ENCODE data around the gene OTC. TPM values are rescaled to one million over a fixed set of nuclear protein-coding genes. Genes with fewer than 3 reads are reported as not detected.

Gene OTC
- total RNA-seq, 1 experiment from 2014 or later = not detected

DNA sequence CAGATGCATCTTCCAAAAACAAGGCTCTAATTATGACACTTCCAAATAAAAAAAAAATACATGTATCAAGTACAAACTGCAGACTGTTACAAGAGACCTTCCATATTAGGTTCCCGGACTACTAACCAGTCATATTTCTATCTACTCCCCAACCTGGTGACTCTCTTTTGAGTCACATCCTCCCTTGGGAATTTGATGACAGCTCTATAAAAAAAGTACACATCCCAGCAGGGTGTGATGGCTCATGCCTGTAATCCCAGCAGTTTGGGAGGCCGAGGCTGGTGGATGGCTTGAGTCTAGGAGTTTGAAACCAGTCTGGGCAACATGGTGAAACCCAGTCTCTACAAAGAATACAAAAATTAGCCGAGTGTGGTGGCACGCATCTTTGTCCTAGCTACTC is 40.0 kb upstream of the OTC start:
- POLR2A ChIA-PET (ENCODE audit: unreplicated experiment) = no interaction called here
- Histone ChIP-seq H3K9me2 (ENCODE audit: insufficient read depth) (no peaks in the 10 kb centered on the region), H4K20me1 (ENCODE audit: insufficient read depth) (no peaks in the 10 kb centered on the region), H2AFZ (no peak overlapping the region), H3K36me3 (ENCODE audit: low read depth) (no peaks in the 10 kb centered on the region), H3K9me3 (ENCODE audit: insufficient read depth, low read depth) (no peaks in the 10 kb centered on the region), H3K4me1 (replicated peaks; ENCODE audit: insufficient read depth) (no peaks in the 10 kb centered on the region), H3K4me3 (no peak overlapping the region), H3K27ac (no peak overlapping the region), H3K4me2 (no peak overlapping the region), H3K79me2 (ENCODE audit: low read depth) (no peaks in the 10 kb centered on the region), H3K27me3 (ENCODE audit: insufficient read depth, low read depth) (no peaks in the 10 kb centered on the region), H3F3A (ENCODE audit: insufficient read depth, low read depth) (no peaks in the 10 kb centered on the region)
- no peak for DNase-seq
- intact Hi-C loops (cut with micrococcal nuclease; ENCODE audit: unreplicated experiment) = no loop called here
- CTCF ChIA-PET = no interaction called here
- TF ChIP-seq, protein P1, sequence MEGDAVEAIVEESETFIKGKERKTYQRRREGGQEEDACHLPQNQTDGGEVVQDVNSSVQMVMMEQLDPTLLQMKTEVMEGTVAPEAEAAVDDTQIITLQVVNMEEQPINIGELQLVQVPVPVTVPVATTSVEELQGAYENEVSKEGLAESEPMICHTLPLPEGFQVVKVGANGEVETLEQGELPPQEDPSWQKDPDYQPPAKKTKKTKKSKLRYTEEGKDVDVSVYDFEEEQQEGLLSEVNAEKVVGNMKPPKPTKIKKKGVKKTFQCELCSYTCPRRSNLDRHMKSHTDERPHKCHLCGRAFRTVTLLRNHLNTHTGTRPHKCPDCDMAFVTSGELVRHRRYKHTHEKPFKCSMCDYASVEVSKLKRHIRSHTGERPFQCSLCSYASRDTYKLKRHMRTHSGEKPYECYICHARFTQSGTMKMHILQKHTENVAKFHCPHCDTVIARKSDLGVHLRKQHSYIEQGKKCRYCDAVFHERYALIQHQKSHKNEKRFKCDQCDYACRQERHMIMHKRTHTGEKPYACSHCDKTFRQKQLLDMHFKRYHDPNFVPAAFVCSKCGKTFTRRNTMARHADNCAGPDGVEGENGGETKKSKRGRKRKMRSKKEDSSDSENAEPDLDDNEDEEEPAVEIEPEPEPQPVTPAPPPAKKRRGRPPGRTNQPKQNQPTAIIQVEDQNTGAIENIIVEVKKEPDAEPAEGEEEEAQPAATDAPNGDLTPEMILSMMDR (conservative IDR thresholded peaks at IDR 0.05) = no peak
- no peak for TF ChIP-seq EZH2 (IDR thresholded peaks at IDR 0.05; ENCODE audit: low read depth)
- BruUV-seq (replicated peaks) = no TSS peak

DNA sequence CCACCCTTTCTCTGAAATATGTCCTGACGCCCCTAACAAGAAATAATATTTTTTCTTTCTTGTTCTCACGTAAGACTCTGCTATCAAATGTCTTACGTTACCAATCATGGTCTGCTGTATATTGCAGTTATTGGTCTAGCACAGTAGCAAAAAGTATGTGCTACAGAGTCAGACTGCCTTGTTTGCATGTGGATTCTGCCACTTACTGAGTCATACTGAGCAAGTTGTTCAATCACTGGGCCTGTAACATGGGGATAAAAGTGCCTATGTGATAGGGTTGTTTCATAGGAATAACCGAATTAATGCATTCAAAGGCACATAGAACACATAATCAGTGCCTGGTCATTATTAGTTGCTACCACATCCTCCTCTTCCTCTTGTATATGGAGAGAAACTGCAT is 39.2 kb upstream of the OTC start:
- no peak for TF ChIP-seq EZH2 (IDR thresholded peaks at IDR 0.05; ENCODE audit: low read depth)
- TF ChIP-seq, protein P1 (conservative IDR thresholded peaks at IDR 0.05) = no peak
- Histone ChIP-seq H3K4me3 (no peak overlapping the region), H3K79me2 (ENCODE audit: low read depth) (no peaks in the 10 kb centered on the region), H4K20me1 (ENCODE audit: insufficient read depth) (no peaks in the 10 kb centered on the region), H3K27ac (no peak overlapping the region), H3K9me3 (ENCODE audit: insufficient read depth, low read depth) (no peaks in the 10 kb centered on the region), H3K36me3 (ENCODE audit: low read depth) (no peaks in the 10 kb centered on the region), H3F3A (ENCODE audit: insufficient read depth, low read depth) (no peaks in the 10 kb centered on the region), H3K9me2 (ENCODE audit: insufficient read depth) (no peaks in the 10 kb centered on the region), H2AFZ (no peak overlapping the region), H3K4me1 (replicated peaks; ENCODE audit: insufficient read depth) (no peaks in the 10 kb centered on the region), H3K4me2 (no peak overlapping the region), H3K27me3 (ENCODE audit: insufficient read depth, low read depth) (no peaks in the 10 kb centered on the region)
- ChIA-PET CTCF (no interaction called here), POLR2A (ENCODE audit: unreplicated experiment) (no interaction called here)
- no peak for DNase-seq
- intact Hi-C loops (cut with micrococcal nuclease; ENCODE audit: unreplicated experiment) = no loop called here
- no TSS peak for BruUV-seq (replicated peaks)

DNA sequence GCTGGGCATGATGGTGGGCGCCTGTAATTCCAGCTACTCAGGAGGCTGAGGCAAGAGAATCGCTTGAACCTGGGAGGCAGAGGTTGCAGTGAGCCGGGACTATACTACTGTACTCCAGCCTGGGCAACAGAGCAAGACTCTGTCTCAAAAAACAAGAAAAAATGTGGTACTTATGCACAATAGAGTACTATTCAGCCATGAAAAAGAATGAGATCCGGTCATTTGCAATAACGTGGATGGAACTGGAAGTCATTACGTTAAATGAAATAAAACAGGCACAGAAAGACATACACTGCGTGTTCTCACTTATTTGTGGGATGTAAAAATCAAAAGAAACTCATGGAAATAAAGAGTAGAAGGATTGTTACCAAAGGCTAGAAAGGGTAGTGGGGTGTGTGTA is 37.2 kb upstream of the OTC start:
- H3K4me3 ChIP-seq = no peak overlapping the region
- H2AFZ ChIP-seq = no peak overlapping the region
- H3K27me3 ChIP-seq (ENCODE audit: insufficient read depth, low read depth) = no peaks in the 10 kb centered on the region
- H3K79me2 ChIP-seq (ENCODE audit: low read depth) = no peaks in the 10 kb centered on the region
- no peaks in the 10 kb centered on the region for H3K9me3 ChIP-seq (ENCODE audit: insufficient read depth, low read depth)
- no peak overlapping the region for H3K4me2 ChIP-seq
- DNase-seq = no peak
- no peaks in the 10 kb centered on the region for H3K9me2 ChIP-seq (ENCODE audit: insufficient read depth)
- TF ChIP-seq EZH2 (IDR thresholded peaks at IDR 0.05; ENCODE audit: low read depth) = no peak
- TF ChIP-seq, protein P1 (conservative IDR thresholded peaks at IDR 0.05) = no peak
- intact Hi-C loops (cut with micrococcal nuclease; ENCODE audit: unreplicated experiment) = no loop called here
- H3K4me1 ChIP-seq (replicated peaks; ENCODE audit: insufficient read depth) = no peaks in the 10 kb centered on the region
- BruUV-seq (replicated peaks) = no TSS peak
- no peak overlapping the region for H3K27ac ChIP-seq
- CTCF ChIA-PET = no interaction called here
- POLR2A ChIA-PET (ENCODE audit: unreplicated experiment) = no interaction called here
- no peaks in the 10 kb centered on the region for H3K36me3 ChIP-seq (ENCODE audit: low read depth)
- no peaks in the 10 kb centered on the region for H3F3A ChIP-seq (ENCODE audit: insufficient read depth, low read depth)
- no peaks in the 10 kb centered on the region for H4K20me1 ChIP-seq (ENCODE audit: insufficient read depth)
